IMR-90 (cell line): Measurements from ENCODE around the gene ZNF296. TPM values are rescaled to one million over a fixed set of nuclear protein-coding genes. Genes with fewer than 3 reads are reported as not detected.

Source experiments
- ATAC-seq: fragments of 200-7000 bp; cut with Tn5 transposase; 2 replicates; pipeline ENCODE4 v1.9.1; 2020; ENCODE audit warnings: low read depth, mild to moderate bottlenecking, moderate library complexity
- BruUV-seq: library from RNA; stranded (reverse); fragments of 400-500 nt; replicated peaks from 2 replicates; lab custom pipeline; 2021; lab: Mats Ljungman, UMichigan
- CTCF ChIA-PET: fragments of 300-600 bp; formaldehyde crosslinking; extraction: SDS; loops from one replicate; lab custom pipeline; 2021; ENCODE audit warnings: antibody characterized with exemption; lab: Yijun Ruan, JAX
- POLR2A ChIA-PET: fragments of 300-600 bp; sonication (Branson Sonifier 250); formaldehyde crosslinking; loops from one replicate; lab custom pipeline; 2022; ENCODE audit warnings: antibody characterized with exemption; ENCODE audit not compliant: unreplicated experiment; lab: Charles Lee
- DNase-seq: peaks from one replicate; pipeline ENCODE4 v3.0.0; 2013
- H2AFZ ChIP-seq: replicated peaks from 2 replicates; pipeline ENCODE3; 2013; ENCODE audit warnings: low read length, mild to moderate bottlenecking; ENCODE audit not compliant: poor library complexity
- H2AK5ac ChIP-seq: 2 replicates; pipeline ENCODE4 v1.6.1; 2013; ENCODE audit warnings: low read depth, low read length, inconsistent platforms
- H2AK9ac ChIP-seq: replicated peaks from 2 replicates; pipeline ENCODE3; 2013; ENCODE audit warnings: mild to moderate bottlenecking, low read depth, low read length, moderate library complexity; ENCODE audit not compliant: poor library complexity
- H2BK120ac ChIP-seq: 2 replicates; pipeline ENCODE4 v1.6.1; 2013; ENCODE audit warnings: low read depth, low read length, inconsistent platforms
- H2BK15ac ChIP-seq: 3 replicates; pipeline ENCODE4 v1.6.1; 2013; ENCODE audit warnings: low read depth, low read length, inconsistent platforms
- H2BK20ac ChIP-seq: 2 replicates; pipeline ENCODE4 v1.6.1; 2013; ENCODE audit warnings: low read depth, mild to moderate bottlenecking, inconsistent platforms, low read length, moderate library complexity
- H2BK5ac ChIP-seq: 2 replicates; pipeline ENCODE4 v1.6.1; 2013; ENCODE audit warnings: mild to moderate bottlenecking, low read depth, low read length, inconsistent platforms; ENCODE audit not compliant: poor library complexity, severe bottlenecking
- H3K14ac ChIP-seq: replicated peaks from 2 replicates; pipeline ENCODE4 v1.6.1; 2013; ENCODE audit warnings: low read depth, low read length, inconsistent platforms
- H3K18ac ChIP-seq: 2 replicates; pipeline ENCODE4 v1.6.1; 2013; ENCODE audit warnings: low read depth, low read length, control low read depth
- H3K23ac ChIP-seq: 2 replicates; pipeline ENCODE4 v1.6.1; 2013; ENCODE audit warnings: low read depth, low read length, inconsistent platforms
- H3K27ac ChIP-seq: 2 replicates; pipeline ENCODE4 v1.5.1; 2013; ENCODE audit warnings: mild to moderate bottlenecking, control low read depth, low read length; ENCODE audit not compliant: insufficient read depth
- H3K27me3 ChIP-seq: 2 replicates; pipeline ENCODE4 v1.6.1; 2013; ENCODE audit warnings: low read length; ENCODE audit not compliant: control insufficient read depth, insufficient read depth
- H3K36me3 ChIP-seq: 2 replicates; pipeline ENCODE4 v1.6.1; 2013; ENCODE audit warnings: low read length, mixed read lengths; ENCODE audit not compliant: control insufficient read depth, insufficient read depth
- H3K4ac ChIP-seq: 2 replicates; pipeline ENCODE4 v1.6.1; 2013; ENCODE audit warnings: low read depth, low read length, inconsistent platforms
- H3K4me1 ChIP-seq: 2 replicates; pipeline ENCODE4 v1.6.1; 2013; ENCODE audit warnings: low read length, mixed read lengths; ENCODE audit not compliant: control insufficient read depth, insufficient read depth
- H3K4me2 ChIP-seq: 2 replicates; pipeline ENCODE4 v1.6.1; 2013; ENCODE audit warnings: low read depth, mild to moderate bottlenecking, control low read depth, low read length, moderate library complexity
- H3K4me3 ChIP-seq: 2 replicates; pipeline ENCODE4 v1.5.1; 2013; ENCODE audit warnings: low read depth, mild to moderate bottlenecking, control low read depth, low read length, moderate library complexity; ENCODE audit not compliant: insufficient read depth
- H3K56ac ChIP-seq: 2 replicates; pipeline ENCODE4 v1.6.1; 2013; ENCODE audit warnings: low read length, inconsistent platforms; ENCODE audit not compliant: insufficient read depth; ENCODE audit errors: extremely low read depth
- H3K79me1 ChIP-seq, 2 experiments: 2 replicates each; pipeline ENCODE4 v1.6.1; 2013; ENCODE audit warnings: low read length in 2 of 2, inconsistent platforms in 1 of 2, low read depth in 1 of 2
- H3K9ac ChIP-seq: 2 replicates; pipeline ENCODE4 v1.6.1; 2013; ENCODE audit warnings: low read depth, low read length, control low read depth
- H3K9me1 ChIP-seq: 2 replicates; pipeline ENCODE4 v1.6.1; 2013; ENCODE audit warnings: low read length, inconsistent platforms; ENCODE audit not compliant: insufficient read depth
- H3K9me3 ChIP-seq: 2 replicates; pipeline ENCODE4 v1.6.1; 2013; ENCODE audit warnings: low read length; ENCODE audit not compliant: control insufficient read depth, insufficient read depth
- H4K20me1 ChIP-seq: 2 replicates; pipeline ENCODE4 v1.6.1; 2013; ENCODE audit warnings: low read length, inconsistent platforms; ENCODE audit not compliant: insufficient read depth
- H4K5ac ChIP-seq: 2 replicates; pipeline ENCODE4 v1.6.1; 2013; ENCODE audit warnings: mild to moderate bottlenecking, low read depth, low read length, control low read depth
- H4K8ac ChIP-seq, 2 experiments: 2 replicates each; pipeline ENCODE4 v1.6.1; 2013; ENCODE audit warnings: low read depth in 2 of 2, low read length in 2 of 2, control low read depth in 1 of 2, inconsistent platforms in 1 of 2
- H4K91ac ChIP-seq: 2 replicates; pipeline ENCODE4 v1.6.1; 2013; ENCODE audit warnings: low read depth, low read length, inconsistent platforms; ENCODE audit not compliant: insufficient read depth
- BHLHE40 ChIP-seq: fragments of 150-350 bp; IDR thresholded peaks from 2 replicates; pipeline ENCODE4 v1.6.1; 2016; ENCODE audit warnings: mild to moderate bottlenecking, low read depth, low read length
- CEBPB ChIP-seq: IDR thresholded peaks from 2 replicates; pipeline ENCODE4 v1.6.1; 2012; ENCODE audit warnings: low read depth, low read length, improper control_type of control experiment
- FOS ChIP-seq: fragments of 150-350 bp; IDR thresholded peaks from 2 replicates; pipeline ENCODE4 v1.6.1; 2016; ENCODE audit warnings: low read depth, low read length
- MAFK ChIP-seq: IDR thresholded peaks from 2 replicates; pipeline ENCODE4 v1.6.1; 2012; ENCODE audit warnings: low read depth, low read length, improper control_type of control experiment
- NFE2L2 ChIP-seq: fragments of 150-350 bp; IDR thresholded peaks from 2 replicates; pipeline ENCODE4 v1.6.1; 2016; ENCODE audit warnings: low read depth, mild to moderate bottlenecking, low read length
- POLR2A ChIP-seq: IDR thresholded peaks from 2 replicates; pipeline ENCODE4 v1.6.1; 2012; ENCODE audit warnings: mild to moderate bottlenecking, low read depth, low read length
- RAD21 ChIP-seq: IDR thresholded peaks from 2 replicates; pipeline ENCODE4 v1.6.1; 2012; ENCODE audit warnings: low read length, improper control_type of control experiment
- RCOR1 ChIP-seq: IDR thresholded peaks from 2 replicates; pipeline ENCODE4 v1.6.1; 2012; ENCODE audit warnings: mild to moderate bottlenecking, low read length, improper control_type of control experiment; ENCODE audit not compliant: insufficient replicate concordance
- RFX5 ChIP-seq: IDR thresholded peaks from 2 replicates; pipeline ENCODE4 v1.8.0; 2012; ENCODE audit warnings: low read depth, mild to moderate bottlenecking, low read length, moderate library complexity
- SMC3 ChIP-seq: fragments of 150-350 bp; IDR thresholded peaks from 2 replicates; pipeline ENCODE4 v1.6.1; 2016; ENCODE audit warnings: low read depth, mild to moderate bottlenecking, antibody characterized with exemption, low read length, moderate library complexity
- WGBS, 2 experiments: methylation state at CpG; one replicate each; pipeline versions ENCODE4 v1.1.5 to v1.1.7; 2013; ENCODE audit warnings: missing lambda C conversion rate in 2 of 2; ENCODE audit not compliant: insufficient read length in 1 of 2; ENCODE audit errors: extremely low coverage in 2 of 2; 5-methylcytosine and 5-hydroxymethylcytosine counted together
- dilution Hi-C: fragments of 300-500 bp; cut with HindIII; formaldehyde crosslinking; loops from one replicate; pipeline ENCODE4 v1.14.3; 2018; ENCODE audit warnings: low sequenced_read_pairs; ENCODE audit not compliant: unreplicated experiment
- in situ Hi-C: fragments of 300-500 bp; cut with MboI; formaldehyde crosslinking; loops from 3 replicates; pipeline ENCODE4 v1.14.3; 2019; ENCODE audit warnings: low sequenced_read_pairs, inconsistent platforms, mixed read lengths
- intact Hi-C: fragments of 100-400 bp; cut with micrococcal nuclease; formaldehyde crosslinking; loops from 2 replicates; pipeline ENCODE4 v1.10.0; 2022
- polyA plus RNA-seq, 3 experiments: library from polyadenylated mRNA; depleted of rRNA; stranded (reverse); fragments of >200 nt; gene quantifications; 2 replicates each; pipeline ENCODE4 v1.2.3, GENCODE V29; 2012; ENCODE audit warnings: low replicate concordance in 1 of 3
- total RNA-seq: library from RNA; depleted of rRNA; stranded (reverse); fragments of >200 nt; gene quantifications from 2 replicates; pipeline ENCODE4 v1.2.3, GENCODE V29; 2012
- TF ChIP-seq, protein P1 (sequence below): conservative IDR thresholded peaks from 2 replicates; pipeline ENCODE4 v1.5.1; 2012; ENCODE audit warnings: mild to moderate bottlenecking, low read depth, low read length, improper control_type of control experiment
- TF ChIP-seq, protein P2 (sequence below): fragments of 150-350 bp; IDR thresholded peaks from 2 replicates; pipeline ENCODE4 v1.6.1; 2017; ENCODE audit warnings: mild to moderate bottlenecking, antibody characterized with exemption, low read length, low read depth
- TF ChIP-seq, protein P3 (sequence below): fragments of 150-350 bp; IDR thresholded peaks from 2 replicates; pipeline ENCODE4 v1.6.1; 2016; ENCODE audit warnings: low read depth, mild to moderate bottlenecking, low read length, moderate library complexity, borderline replicate concordance

Gene ZNF296
- total and polyA plus RNA-seq, 2 of the 4 experiments (the other 2 are of a cell fraction), result 0.10 TPM; not detected in 1

DNA sequence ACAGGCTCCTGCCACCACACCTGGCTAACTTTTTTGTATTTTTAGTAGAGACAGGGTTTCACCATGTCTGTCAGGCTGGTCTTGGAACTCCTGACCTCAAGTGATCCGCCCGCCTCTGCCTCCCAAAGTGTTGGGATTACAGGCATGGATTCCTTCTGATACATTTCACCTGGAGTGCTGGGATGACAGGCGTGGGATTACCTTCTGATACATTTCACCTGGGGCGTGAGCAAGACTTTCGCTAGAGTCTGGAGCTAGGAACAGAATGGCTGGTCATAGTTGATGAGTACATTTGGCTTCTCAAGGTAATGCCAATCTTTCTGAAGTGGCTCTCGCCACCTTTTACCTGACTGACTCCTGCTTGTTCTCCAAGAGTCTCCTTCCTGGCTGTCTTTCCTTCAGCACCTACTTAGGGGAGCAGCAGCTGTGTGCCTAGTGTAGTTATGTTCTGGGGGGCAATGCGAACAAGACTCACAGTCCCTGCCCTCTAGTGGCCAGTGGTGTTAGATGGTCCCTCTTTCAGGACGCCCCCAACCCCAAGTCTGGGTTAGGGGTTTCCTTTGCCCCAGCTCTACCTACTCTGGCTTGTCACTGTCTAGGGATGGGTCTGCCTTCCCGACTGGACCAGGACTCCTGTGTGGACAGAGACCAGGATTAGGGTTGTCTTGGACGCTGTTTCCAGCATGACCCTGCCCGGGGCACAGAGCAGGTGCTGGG lies 36.0 kb upstream of the ZNF296 start:
- Histone ChIP-seq H3K79me1 (peaks cover 49 to 96% of the 10 kb centered on the region in 2 experiments), H4K91ac (no peak overlapping the region), H2AK5ac (no peak overlapping the region), H3K27ac (no peak overlapping the region), H3K14ac (no peak overlapping the region), H3K9ac (no peak overlapping the region), H3K18ac (no peak overlapping the region), H2BK15ac (no peak overlapping the region), H2BK5ac (no peak overlapping the region), H3K9me3 (no peaks in the 10 kb centered on the region), H2BK120ac (no peak overlapping the region), H3K27me3 (no peaks in the 10 kb centered on the region), H4K20me1 (peaks cover 95% of the 10 kb centered on the region), H2BK20ac (no peak overlapping the region), H3K4me2 (no peak overlapping the region), H3K4ac (no peak overlapping the region), H2AK9ac (no peak overlapping the region), H3K56ac (no peak overlapping the region), H3K4me3 (no peak overlapping the region), H3K36me3 (peaks cover 6% of the 10 kb centered on the region), H4K5ac (no peak overlapping the region), H3K23ac (no peak overlapping the region), H3K9me1 (peaks cover 39% of the 10 kb centered on the region), H2AFZ (no peak overlapping the region), H4K8ac (no peak overlapping the region), H3K4me1 (peaks cover 5% of the 10 kb centered on the region; the same call in 1 of the 2 replicates)
- ChIA-PET POLR2A (interaction anchor here (0.5 kb wide), 1 partner anchor 27 kb away, joined by 4 read pairs; no protein-coding TSS in a partner anchor), CTCF (no interaction called here)
- in situ Hi-C loops, result no loop called here
- no peak for ATAC-seq
- dilution Hi-C loops, result no loop called here
- intact Hi-C loops, result no loop called here
- DNase-seq, result no peak
- BruUV-seq, result no TSS peak
- TF ChIP-seq, protein P1, sequence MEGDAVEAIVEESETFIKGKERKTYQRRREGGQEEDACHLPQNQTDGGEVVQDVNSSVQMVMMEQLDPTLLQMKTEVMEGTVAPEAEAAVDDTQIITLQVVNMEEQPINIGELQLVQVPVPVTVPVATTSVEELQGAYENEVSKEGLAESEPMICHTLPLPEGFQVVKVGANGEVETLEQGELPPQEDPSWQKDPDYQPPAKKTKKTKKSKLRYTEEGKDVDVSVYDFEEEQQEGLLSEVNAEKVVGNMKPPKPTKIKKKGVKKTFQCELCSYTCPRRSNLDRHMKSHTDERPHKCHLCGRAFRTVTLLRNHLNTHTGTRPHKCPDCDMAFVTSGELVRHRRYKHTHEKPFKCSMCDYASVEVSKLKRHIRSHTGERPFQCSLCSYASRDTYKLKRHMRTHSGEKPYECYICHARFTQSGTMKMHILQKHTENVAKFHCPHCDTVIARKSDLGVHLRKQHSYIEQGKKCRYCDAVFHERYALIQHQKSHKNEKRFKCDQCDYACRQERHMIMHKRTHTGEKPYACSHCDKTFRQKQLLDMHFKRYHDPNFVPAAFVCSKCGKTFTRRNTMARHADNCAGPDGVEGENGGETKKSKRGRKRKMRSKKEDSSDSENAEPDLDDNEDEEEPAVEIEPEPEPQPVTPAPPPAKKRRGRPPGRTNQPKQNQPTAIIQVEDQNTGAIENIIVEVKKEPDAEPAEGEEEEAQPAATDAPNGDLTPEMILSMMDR, result no peak
- TF ChIP-seq RAD21 (no peak), CEBPB (no peak), RFX5 (no peak), FOS (no peak), SMC3 (no peak), BHLHE40 (no peak), NFE2L2 (no peak), MAFK (no peak), RCOR1 (no peak), POLR2A (no peak)
- TF ChIP-seq, protein P2, sequence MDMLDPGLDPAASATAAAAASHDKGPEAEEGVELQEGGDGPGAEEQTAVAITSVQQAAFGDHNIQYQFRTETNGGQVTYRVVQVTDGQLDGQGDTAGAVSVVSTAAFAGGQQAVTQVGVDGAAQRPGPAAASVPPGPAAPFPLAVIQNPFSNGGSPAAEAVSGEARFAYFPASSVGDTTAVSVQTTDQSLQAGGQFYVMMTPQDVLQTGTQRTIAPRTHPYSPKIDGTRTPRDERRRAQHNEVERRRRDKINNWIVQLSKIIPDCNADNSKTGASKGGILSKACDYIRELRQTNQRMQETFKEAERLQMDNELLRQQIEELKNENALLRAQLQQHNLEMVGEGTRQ, result no peak
- TF ChIP-seq, protein P3, sequence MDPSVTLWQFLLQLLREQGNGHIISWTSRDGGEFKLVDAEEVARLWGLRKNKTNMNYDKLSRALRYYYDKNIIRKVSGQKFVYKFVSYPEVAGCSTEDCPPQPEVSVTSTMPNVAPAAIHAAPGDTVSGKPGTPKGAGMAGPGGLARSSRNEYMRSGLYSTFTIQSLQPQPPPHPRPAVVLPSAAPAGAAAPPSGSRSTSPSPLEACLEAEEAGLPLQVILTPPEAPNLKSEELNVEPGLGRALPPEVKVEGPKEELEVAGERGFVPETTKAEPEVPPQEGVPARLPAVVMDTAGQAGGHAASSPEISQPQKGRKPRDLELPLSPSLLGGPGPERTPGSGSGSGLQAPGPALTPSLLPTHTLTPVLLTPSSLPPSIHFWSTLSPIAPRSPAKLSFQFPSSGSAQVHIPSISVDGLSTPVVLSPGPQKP, result no peak
- WGBS, 2 experiments, result no CpG with 5 or more reads among the region's 11 CpGs
